Prostate gland (tissue), 2 donors: ENCODE measurements around the gene PARP8.

Experiments used
- POLR2AphosphoS5 ChIP-seq: sonication (generic); formaldehyde crosslinking; IDR thresholded peaks from one replicate; pipeline ENCODE4 v1.6.1; 2017; ENCODE audit warnings: antibody characterized with exemption
- TF ChIP-seq, protein P1 (sequence below), 4 experiments: fragments of 200-600 bp in 2 of 4; fragments of 450-650 bp in 2 of 4; sonication (generic) in 2 of 4; IDR thresholded peaks; 1 replicate in 3 of 4; 2 replicates in 1 of 4; pipeline ENCODE4 v1.5.1; 2016 to 2019; ENCODE audit warnings: antibody characterized with exemption in 4 of 4, mild to moderate bottlenecking in 2 of 4, moderate library complexity in 2 of 4

DNA sequence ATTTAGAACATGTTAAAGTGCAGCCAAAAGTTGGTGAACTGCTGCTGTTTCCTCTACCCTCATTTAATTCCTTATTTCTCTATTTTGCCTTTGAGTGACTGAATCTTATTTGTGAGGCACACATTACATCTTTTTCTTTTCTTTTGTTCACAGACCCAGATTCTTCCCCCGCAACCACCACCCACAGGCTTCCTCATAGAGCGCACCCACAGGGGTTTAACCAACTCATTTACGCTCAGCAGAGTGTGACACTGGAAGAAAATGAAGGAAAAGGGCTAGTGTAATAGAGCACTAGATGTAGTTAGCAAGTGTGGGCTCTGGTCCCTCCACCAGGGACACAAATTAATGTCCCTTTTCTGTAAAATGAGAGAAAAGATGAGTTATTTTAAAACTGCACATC is 200.7 kb downstream of the PARP8 start:
- TF ChIP-seq, protein P1, sequence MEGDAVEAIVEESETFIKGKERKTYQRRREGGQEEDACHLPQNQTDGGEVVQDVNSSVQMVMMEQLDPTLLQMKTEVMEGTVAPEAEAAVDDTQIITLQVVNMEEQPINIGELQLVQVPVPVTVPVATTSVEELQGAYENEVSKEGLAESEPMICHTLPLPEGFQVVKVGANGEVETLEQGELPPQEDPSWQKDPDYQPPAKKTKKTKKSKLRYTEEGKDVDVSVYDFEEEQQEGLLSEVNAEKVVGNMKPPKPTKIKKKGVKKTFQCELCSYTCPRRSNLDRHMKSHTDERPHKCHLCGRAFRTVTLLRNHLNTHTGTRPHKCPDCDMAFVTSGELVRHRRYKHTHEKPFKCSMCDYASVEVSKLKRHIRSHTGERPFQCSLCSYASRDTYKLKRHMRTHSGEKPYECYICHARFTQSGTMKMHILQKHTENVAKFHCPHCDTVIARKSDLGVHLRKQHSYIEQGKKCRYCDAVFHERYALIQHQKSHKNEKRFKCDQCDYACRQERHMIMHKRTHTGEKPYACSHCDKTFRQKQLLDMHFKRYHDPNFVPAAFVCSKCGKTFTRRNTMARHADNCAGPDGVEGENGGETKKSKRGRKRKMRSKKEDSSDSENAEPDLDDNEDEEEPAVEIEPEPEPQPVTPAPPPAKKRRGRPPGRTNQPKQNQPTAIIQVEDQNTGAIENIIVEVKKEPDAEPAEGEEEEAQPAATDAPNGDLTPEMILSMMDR (IDR thresholded peaks at IDR 0.05): no peak
- no peak for TF ChIP-seq POLR2AphosphoS5
